ENCODE data around the gene EMC7.
A peak's percentile ranks its signal among the peaks of the same experiment; 100 is the strongest.

The EMC7 gene

GRCh38 chr15:34043391-34043790 lies 58.3 kb downstream of the EMC7 start:
- DNase-seq (ENCODE audit: extremely low spot score, insufficient read length, low read depth) (no peak), FAIRE-seq (peak; percentile 18)

- DNase-seq (ENCODE audit: extremely low spot score, insufficient read length, low read depth): no peak
- FAIRE-seq: peak; percentile 78
Observed at GRCh38 chr15:34039790-34040113, 61.9 kb downstream of the EMC7 start.

DNA sequence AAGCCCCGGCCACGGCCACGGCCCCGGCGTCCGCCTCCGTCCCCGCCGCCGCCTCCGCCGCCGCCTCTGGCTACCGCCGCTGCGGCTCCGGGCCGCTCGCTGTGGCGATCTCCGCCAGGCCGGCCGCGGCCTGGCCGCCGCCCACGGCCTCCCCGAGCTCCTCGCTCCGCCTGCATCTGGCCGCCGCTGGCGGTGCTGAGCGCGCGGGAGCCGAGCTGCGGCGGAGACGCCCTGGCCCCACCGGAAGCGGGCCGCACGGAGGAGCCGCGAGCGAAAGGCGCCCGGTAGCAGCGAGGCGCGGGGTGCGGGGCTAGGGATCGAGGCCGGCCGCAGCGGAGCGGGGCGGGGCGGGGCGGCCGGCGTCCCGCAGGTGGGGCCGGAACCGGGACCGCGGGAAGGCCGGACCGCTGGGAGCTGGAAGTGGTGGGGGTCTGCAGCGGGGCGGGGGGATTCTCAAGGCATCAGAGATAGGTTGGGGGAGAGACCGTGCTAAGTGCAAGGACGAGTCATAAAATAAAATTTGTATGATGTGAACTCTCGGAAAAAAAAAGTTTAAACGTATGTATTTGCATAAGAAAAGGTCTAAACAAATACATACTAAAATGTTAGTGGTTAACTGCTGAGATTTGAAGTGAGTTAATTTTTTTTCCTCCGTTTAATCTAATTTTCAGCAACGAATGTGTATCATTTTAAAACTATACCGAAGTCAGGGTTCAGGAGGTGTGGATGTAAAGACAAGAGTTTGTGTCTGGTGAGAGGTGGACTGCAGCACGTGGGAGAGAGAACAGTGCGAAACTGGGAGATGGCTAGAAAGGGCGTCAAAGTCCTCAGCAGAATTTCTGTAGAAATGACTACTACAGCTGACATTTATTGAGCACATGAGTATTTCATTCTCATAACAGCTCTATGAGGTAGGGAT lies 62.5 kb downstream of the EMC7 start, which contains the start of gene AVEN:
AVEN (minus strand) TSS at position 334 of the 919 bp plus-strand sequence; CDS start at position 176, 158 bp downstream.
- FAIRE-seq: no peak
- DNase-seq (ENCODE audit: extremely low spot score, insufficient read length, low read depth): peak; percentile 22

DNA sequence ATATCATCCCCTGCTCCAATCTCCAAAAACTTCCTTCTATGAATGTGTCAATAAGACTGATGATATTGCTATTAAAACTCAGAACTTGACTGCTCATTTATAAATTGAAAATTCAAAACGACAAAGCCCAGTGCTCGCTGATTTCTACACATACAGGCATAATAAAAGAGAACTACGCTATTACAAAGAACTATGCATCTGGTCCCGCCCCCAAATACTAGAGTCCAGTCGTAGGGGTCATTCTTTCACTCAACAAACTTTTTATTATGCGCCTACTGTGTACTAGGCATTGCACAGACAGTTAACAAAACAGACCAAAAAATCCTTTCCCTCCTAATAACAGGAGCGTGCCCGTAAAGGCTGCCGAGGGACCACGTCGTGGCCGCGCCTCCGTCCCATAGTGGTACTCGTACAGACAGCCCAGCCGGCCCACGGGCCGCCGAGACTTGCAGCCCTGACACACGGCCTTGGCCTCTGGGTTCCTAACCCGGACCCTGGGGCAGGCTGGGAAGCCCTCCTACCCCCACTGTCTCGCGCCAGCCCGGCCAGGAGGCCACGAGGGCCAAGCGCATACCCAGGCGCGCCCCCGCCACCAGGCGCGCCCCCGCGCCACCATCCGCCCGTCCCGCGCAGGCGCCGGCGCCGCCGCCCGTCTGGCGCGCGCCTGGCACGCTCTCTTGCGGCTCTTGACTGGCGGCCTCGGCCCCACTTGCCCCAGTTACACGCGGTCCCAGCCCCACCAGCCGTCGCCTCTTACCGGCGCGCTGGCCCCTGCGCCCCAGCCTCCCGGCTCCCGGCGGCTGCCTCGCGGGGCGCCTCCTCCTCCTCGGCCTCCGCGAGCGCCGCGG lies 63.4 kb downstream of the EMC7 start:
- FAIRE-seq: peak; percentile 91
- DNase-seq (ENCODE audit: extremely low spot score, insufficient read length, low read depth): peak; percentile 58

Measured in GM18507 (cell line).